Measurements from ENCODE around the gene CDON.

CDON gene

DNA sequence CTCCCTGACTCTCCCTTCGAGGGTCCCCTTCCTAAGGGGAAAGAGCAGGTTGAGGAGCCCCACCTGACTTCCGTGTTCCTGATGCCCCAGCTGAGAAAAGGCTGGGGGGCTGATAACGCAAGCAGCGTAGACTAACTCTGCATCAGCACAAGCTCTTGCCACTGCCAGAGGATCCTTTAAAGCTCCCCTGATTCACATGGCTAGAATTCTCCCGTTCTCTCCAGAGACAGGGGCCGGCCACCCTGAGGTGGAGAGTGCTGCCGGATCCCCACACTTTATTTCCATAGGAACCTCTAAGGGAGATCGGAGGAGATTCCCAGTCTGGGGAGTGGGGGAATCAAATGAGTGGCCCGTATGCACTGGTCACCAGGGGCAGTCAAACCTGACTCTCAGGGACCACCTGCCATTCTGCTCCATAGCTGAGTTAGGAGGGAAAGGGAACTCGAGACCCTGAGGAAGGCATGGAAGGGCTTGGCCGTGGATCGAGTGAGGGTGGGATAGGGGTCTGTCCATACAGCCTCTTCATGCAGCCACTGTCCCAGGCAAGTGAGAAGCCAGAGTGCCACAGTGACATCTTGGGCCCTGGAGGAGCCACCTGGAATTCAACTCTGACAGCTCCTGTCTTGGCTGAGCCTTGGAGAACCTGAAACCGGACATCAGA lies 118.2 kb downstream of the CDON start:
- DNase-seq (ENCODE audit: low read depth, low spot score) = no peak

DNA sequence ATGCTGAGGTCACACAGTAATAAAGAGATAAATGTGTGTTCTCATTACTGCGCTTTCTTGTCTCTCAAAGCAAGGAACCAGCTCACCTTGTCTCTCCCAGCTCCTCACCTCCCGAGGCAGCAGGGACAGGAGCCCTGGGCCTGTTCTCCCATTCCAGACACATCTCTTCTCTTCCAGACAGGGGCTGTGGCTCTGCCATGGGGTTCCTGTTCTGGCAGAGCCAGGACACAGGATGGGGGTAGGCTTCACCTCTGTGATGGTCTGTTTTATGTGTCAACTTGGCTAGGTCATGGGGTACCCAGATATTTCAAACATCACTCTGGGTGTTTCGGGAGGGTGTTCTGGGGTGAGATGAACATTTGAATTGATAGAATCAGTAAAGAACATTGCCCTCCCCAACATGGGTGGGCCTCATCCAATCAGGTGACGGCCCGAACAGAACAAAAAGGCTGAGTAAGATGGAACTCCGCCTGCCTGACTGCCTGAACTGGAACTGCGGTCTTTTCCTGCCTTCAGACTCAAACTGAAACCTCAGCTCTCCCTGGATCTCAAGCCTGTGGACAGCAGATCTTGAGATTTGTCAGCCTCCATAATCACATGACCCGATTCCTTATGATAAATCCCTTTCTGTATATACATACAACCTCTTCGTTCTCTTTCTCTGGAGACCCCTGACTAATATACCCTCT lies 118.9 kb downstream of the CDON start:
- no peak for DNase-seq (ENCODE audit: low read depth, low spot score)

DNA sequence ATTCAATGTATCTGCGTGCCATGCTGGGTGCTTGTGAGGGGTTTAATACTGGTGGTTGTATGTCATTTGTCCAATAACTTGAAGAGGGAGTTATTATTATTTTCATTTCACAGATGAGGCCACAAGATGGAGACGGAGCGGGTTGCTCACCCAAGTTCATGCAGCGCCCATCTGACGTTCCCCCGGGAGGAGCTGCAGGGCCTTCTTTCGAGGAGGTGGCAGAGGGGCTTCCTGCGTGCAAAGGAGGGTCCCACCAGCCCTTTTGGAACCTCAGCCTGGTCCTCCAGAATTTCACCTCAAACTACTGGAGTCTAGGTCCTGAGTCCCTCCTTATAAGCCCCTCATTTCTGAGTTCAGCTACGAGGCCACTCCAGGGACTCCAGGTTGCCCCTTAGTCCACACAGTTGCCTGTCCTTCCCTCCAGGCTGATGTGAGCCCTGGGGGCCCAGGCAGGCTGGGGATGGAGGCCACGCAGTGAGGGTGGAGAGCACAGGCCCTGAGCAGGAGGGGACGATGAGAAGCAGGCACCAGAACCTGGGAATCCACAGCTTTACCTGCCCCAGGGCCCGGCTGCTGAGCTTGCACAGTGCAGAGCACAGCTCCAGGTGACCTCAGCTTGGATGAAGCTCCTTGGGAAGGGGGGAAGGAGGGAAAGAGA lies 119.8 kb downstream of the CDON start:
- no peak for DNase-seq (ENCODE audit: low read depth, low spot score)

DNA sequence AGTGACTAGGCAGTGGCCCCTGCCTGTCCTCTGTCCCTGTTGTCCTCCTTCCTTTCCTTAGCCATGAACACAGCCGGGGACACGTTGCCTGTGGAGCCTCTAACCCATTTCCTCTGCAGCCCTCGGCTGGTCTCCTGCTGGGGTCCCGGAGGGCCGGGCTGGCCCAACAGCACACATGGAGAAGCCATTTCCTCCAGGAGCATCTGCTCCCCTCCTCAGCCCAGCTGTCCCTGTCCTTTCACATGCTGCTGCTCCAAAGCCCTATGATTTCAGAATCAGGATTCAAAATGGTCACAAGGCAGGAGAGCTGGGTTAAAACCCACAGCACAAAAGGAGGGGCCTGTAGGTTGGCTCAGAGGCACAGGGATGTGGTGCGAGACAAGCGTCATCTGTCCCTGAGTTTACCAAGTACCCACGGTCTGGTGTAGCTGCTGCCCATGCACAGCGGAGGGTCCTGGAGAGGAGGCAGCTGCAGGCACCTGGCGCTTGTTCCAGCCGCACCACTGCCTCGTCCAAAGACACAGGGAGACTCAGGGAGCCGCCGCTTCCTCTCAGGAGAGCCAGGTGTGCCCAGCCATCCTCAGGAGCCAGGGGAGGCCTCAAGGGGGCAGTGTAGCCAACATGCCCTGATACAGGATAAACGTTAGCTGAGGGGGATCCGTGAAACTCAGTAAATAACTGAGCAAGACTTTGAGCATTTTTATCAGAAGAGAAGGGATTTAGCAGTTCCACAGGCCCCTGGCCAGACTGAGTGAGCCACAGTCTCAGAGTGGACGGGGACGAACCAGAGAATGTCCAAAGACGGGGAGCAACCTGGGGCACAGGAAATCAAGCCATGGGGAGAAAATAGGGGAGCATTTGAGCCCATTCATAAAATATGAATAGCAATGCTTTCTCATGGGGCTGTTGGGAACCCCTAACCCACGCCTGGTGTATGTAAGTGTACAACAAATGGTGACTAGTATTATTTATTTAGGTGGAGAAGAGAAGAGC lies 120.8 kb downstream of the CDON start:
- peak; percentile 83 for DNase-seq (ENCODE audit: low read depth, low spot score)

DNA sequence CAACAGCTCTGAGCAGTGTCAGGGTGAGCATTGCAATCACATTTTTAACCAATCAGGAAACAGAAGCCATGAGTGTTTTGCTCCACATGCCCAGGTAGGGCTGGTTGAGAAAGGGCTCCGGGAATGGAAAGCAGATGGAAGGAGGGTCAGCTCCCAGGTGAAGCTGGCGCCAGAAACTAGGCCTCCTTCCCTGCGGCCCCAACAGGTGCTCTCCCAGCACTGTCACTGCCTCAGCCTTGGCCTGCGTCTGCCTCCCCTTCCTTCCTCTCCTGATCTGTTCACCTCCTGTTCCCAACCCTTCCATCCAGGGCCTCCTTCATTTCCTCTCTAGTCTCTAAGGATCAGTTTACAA lies 121.4 kb downstream of the CDON start:
- no peak for DNase-seq (ENCODE audit: low read depth, low spot score)

DNA sequence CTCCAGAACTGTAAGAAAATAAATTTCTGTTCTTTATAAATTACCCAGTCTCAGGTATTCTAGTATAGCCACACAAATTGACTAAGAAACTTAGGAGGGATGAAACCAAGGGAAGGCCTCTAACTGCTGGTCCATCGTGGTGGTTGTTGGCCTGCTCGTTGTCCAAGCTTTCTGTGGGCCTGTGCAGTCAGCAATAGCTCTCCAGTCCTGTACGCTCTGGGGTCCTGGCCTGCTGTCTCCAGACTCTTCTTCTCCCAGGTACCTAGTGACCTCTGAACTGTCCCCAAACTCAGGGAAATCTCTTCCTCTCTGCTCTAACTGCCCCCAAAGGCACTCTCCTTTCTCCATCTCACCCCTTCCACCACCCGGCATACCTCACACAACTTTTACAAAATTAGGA lies 122.5 kb downstream of the CDON start:
- DNase-seq (ENCODE audit: low read depth, low spot score) = no peak

DNA sequence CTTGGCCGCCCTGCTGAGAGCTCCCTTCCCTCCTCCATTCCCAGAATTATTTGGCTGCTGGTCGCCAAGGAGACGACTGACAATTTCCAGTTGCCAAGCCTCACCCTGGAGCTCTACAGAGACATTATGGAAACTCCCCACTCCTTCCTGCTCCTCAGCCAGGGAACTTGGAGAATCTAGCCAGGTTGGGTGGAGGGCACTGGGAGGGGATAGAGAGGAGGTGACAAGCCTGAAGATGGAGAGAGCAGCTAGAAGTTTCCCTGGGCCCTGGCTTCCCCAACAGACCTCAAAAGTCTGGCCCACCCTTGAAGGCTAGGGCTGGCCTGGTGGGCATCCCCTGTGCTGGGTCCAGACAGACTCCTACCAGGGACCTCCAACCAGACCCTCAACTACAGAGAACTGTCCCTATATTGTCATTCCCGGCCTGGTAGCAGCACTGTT lies 123.6 kb downstream of the CDON start:
- peak; percentile 34 for DNase-seq (ENCODE audit: low read depth, low spot score)

DNA sequence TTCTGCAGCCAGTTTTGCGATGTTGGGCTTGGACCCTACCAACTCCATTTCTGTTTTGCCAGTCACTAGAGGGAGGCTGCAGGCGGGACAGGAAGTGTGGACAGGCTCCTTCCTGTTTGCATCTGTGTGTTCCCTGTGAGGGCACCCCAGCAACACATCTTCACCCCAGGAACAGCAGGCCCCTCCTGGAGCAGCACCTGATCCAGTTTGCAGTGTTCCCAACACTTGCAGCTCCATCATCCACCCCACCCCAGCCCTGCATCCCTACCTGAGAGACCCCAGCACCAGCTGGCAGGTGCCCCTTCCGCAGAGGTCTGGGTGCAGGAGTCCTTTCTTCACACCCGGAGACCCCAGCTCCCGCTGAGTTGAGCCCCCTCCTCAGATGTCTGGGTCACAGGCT lies 124.2 kb downstream of the CDON start:
- DNase-seq (ENCODE audit: low read depth, low spot score) = no peak

DNA sequence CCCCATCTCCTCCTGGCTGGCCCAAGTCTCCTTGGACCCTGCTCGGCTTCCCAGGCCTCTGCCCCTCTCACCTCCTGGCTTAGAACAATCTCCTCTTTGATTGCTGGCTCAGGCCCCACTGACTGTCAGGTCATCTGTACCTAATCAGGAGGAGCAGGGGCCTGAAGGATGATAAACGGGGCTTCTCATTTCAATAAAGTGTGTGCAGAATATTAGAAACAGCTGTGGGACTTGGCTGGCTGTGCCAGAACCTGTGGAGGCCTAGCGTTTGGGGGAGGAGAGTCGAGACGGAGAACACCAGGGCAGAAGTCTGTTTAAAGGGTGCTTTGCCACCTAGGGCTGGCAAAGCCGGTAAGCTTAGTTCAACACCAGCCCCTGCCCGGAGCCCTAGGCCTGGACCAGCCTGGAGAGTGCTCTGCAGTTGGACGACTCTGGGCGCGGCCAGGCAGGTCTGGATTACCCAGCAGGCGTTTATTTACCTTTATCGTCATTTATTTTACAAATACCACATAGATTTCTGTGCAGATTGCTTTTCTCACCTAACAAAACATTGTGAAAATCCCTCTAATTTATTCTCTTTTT lies 127.0 kb downstream of the CDON start:
- DNase-seq (ENCODE audit: low read depth, low spot score) = no peak

DNA sequence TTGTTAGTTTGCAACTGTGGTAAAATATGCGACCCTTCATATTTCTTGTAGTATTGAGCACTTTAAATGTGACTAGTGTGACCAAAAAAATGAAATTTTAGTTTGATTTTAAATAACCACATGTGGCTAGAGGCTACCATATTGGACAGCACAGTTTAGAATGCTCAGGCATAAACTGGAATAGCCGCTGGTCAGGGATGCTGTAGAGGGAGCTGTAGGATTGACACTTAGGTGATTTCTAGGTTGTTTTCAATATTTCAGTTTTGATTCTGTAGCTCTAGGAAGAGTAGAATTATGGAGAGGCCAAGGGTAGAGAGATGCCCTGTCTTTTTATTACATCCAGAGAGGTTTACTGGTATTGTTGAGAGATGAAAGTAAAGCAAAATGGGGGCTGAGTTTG lies 127.6 kb downstream of the CDON start:
- no peak for DNase-seq (ENCODE audit: low read depth, low spot score)

DNA sequence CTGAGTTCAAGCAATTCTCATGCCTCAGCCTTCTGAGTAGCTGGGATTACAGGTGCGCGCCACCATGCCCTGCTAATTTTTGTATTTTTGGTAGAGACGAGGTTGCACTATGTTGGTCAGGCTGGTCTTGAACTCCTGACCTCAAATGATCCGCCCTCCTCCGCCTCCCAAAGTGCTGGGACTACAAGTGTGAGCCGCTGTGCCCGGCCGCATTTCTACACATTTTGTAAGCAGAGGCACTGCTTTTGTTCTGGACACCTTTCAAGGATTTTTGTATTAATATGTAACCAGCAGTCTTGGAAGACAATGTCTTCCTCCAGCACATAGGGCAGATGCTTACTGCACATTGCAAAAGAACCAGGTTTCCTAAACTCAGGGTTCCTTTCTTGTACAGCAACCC lies 128.2 kb downstream of the CDON start:
- DNase-seq (ENCODE audit: low read depth, low spot score) = no peak

DNA sequence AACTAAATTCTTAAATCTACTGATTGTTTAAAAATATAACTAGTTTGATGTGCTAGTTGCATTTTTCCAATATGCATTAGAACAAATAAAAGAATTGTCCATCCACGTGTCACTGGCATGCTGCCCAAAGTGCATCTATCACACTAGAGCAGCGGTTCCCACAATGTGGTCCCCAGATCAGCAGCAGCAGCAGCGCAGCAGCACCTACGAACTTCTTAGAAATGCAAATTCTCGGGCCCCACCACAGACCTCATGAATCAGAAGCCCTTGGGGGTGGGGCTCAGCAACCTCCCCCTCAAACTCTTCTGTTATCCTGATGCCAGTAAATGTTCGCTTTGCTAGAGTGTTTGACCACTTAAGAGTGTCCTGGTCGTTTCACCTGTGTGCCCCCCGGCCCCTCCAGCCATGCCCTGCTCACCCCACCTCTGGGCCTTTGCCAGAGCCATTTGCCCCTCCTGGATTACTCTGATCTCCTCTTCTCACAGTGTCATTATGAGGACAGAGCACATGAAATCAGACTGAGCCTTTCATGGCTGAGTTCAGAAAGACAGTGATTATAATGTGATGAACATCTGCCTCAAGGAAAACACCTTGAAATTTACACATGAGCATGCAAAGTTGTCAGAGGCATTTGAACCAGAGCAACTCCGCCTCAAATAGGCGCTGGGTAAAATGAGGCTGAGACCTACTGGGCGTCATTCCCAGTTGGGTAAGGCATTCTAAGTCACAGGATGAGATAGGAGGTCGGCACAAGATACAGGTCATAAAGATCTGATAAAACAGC lies 129.4 kb downstream of the CDON start:
- no peak for DNase-seq (ENCODE audit: low read depth, low spot score)

DNA sequence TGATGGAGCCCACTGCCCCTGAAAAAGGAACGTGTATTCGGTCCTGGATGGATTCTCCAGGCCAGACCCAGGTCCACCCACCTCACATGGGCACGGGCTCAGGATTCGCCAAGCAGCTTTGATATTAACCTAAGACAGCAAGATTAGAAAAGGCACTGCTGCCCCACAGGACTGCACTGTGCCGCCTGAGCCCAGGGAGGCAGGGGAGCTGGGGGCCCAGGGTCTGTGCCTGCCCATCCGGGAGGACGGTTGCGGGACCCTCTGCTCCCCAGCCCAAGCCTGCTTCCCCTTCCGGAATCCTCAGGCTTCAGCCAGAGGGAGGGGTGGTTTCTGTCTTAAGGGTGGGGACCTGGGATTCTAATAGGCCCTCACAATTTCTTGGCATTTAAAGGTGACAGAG lies 130.4 kb downstream of the CDON start:
- DNase-seq (ENCODE audit: low read depth, low spot score) = no peak

DNA sequence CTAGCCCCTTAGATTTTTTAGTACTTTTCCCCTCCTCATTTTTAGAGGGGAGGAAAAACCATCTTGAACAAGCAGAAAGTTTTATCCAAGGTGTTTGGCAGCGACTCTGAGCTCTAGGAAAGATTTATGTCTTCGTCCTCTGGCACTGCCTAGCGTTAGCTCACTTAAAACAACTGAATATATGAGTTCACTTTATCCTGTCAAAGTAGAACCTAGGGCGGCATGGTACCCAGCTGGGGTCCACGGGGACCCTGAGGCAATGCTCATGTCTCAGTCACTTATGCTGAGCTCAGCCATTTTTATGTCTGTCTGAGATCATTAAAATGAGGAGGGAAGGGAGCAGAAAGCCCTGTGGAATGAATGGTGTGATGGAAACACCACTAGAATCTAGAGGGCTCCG lies 131.0 kb downstream of the CDON start:
- no peak for DNase-seq (ENCODE audit: low read depth, low spot score)

DNA sequence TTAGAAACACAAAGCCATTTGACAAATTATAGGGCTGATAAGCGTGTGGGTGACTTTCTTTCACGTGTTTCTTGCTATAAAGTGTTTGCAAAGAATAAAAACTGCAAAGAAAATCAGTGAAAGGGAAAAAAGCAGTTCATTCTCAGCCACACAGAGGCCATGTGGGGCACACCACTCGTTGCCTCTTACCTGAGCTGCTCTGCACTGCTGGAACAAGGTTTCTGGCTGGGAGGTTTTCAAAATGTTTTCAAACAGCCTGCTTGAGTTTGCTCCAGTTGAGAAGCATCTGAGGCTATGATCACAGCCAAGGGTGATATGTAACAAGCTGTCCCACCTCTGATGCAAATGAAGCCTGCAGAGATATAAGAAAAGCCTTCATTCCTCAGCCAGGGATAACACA lies 131.6 kb downstream of the CDON start:
- DNase-seq (ENCODE audit: low read depth, low spot score) = no peak

DNA sequence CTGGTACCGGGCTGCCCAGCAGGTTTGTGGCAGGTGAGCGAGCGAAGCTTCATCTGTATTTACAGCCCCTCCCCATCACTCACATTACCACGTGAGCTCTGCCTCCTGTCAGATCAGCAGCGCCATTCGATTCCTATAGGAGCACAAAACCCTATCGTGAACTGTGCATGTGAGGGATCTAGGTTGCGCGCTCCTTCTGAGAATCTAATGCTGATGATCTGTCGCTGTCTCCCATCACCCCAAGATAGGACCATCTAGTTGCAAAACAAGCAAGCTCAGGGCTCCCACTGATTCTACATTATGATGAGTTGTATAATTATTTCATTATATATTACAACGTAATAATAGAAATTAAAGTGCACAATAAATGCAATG lies 132.6 kb downstream of the CDON start:
- DNase-seq (ENCODE audit: low read depth, low spot score) = no peak

DNA sequence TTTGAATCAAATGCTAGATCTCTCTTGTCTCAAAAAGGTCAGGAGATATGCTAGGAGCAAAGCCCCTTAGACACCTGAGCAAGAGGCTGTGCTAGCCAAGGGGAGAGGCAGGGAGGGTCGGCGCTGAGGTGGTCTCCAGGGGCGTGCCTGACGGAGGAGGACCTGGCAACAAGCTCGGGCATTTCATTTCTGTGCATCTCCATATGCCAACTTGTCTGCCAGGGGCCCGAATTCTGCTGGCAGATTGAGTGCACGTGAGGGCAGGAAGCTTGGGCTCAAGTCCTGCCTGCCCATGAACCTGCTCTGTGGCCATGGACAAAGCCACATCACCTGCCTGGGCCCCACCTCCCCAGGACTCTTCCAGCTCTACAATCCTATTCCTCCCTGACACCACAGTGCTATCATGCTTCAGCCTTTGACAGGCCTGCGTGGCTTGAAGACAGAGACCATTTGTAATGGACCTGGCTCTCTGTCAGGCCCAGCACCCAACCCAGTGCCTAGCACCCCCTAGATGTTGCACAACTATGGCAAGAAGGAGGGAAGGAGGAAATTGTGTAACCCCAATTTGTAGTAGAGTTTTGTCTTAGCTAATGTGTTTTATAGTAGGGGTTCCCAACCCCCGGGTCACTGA lies 133.1 kb downstream of the CDON start:
- no peak for DNase-seq (ENCODE audit: low read depth, low spot score)

DNA sequence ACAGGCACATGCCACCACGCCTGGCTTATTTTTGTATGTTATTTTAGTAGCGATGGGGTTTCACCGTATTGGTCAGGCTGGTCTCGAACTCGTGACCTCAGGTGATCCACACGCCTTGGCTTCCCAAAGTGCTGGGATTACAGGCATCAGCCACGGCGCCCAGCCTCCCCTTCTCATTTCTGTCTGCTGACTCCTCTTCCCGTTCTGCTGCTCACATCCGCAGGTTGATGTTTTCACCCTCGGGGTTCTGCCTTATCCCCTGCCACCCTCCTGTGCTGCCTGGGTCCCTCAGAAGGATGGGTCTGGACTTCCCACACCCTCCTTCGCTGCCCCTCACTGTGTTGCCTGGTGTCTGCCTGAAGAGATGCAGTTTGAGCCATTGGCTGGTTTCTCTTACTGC lies 136.0 kb downstream of the CDON start:
- no peak for DNase-seq (ENCODE audit: low read depth, low spot score)

DNA sequence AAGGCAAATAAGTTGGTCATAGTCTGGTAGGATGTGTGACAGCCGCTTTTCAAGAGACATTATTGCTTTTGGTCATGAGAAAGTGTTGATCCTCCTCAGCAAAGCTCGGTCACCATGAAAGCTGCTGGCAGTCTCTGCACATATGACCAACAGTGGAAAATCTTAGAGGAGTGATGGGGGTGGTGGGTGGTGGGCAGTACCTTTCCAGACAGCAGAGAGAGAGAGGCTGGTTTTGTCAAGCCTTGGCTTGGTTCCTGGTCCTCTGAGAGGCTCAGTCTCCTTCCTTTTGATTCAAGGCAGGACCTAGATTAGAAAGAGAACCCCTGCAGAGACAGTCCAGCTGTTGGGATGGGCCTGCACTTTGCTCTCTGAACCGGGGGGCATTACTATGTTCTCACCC lies 136.9 kb downstream of the CDON start:
- no peak for DNase-seq (ENCODE audit: low read depth, low spot score)

DNA sequence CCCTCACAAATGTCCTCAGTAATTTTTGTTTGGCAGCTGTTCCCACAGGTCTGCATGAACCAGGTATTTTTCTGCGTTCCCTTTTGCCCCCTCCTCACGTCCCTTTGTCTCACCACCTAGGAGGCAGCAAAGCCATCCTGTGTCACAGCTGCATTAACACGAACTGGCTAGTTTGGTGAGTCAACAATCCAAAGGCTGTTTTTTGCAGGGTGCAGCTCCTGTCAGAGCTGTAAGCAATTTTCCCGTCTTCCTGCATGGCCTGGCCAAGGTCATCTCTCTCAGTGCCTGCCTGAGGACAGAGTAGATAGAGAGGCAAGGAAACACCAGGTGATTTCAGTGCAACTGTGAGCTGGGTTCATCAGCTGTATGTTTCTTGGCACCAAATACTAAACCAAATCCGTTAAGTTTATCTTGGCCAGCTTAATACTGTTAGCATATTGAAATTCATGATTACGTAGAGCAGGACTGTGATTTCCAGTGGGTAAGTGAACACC lies 137.4 kb downstream of the CDON start:
- DNase-seq (ENCODE audit: low read depth, low spot score) = no peak

All from ELF-1 (cell line).